ENCODE data around the gene CDR2.

DNA sequence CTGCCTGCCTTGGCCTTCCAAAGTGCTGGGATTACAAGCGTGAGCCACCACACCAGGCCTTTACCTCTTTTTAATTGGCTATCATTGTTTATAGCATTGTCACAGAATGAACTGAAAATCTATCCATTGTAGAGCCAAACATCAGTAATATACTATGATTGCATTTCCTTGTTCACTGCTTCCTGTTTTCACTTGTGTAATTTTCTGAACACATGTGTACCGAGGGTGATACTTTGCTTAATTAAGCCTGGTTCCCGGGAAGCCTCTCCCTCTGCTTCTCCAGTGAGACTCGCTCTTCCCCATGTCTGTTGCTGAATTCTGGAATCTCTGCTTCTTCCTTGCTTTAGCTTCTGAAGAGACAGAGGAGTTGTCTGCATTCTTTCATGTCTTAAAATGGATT lies 44.1 kb downstream of the CDR2 start:
- no peak for TF ChIP-seq CAMTA2 (CRISPR knock-in tag; conservative IDR thresholded peaks at IDR 0.05)
- TF ChIP-seq, protein P1, sequence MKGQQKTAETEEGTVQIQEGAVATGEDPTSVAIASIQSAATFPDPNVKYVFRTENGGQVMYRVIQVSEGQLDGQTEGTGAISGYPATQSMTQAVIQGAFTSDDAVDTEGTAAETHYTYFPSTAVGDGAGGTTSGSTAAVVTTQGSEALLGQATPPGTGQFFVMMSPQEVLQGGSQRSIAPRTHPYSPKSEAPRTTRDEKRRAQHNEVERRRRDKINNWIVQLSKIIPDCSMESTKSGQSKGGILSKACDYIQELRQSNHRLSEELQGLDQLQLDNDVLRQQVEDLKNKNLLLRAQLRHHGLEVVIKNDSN (CRISPR knock-in tag; IDR thresholded peaks at IDR 0.05), result no peak
- TF ChIP-seq, protein P2, sequence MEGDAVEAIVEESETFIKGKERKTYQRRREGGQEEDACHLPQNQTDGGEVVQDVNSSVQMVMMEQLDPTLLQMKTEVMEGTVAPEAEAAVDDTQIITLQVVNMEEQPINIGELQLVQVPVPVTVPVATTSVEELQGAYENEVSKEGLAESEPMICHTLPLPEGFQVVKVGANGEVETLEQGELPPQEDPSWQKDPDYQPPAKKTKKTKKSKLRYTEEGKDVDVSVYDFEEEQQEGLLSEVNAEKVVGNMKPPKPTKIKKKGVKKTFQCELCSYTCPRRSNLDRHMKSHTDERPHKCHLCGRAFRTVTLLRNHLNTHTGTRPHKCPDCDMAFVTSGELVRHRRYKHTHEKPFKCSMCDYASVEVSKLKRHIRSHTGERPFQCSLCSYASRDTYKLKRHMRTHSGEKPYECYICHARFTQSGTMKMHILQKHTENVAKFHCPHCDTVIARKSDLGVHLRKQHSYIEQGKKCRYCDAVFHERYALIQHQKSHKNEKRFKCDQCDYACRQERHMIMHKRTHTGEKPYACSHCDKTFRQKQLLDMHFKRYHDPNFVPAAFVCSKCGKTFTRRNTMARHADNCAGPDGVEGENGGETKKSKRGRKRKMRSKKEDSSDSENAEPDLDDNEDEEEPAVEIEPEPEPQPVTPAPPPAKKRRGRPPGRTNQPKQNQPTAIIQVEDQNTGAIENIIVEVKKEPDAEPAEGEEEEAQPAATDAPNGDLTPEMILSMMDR (IDR thresholded peaks at IDR 0.05 in 2 of 3, conservative IDR thresholded peaks at IDR 0.05 in 1 of 3; ENCODE audit: insufficient read depth in 2 of 3, low read depth in 1 of 3, low read length in 3 of 3), result no peak
- no peak for TF ChIP-seq TRIM28 (IDR thresholded peaks at IDR 0.05)
- no peak for TF ChIP-seq ZNF143 (CRISPR knock-in tag; IDR thresholded peaks at IDR 0.05)
- TF ChIP-seq ZFPM2 (CRISPR knock-in tag; IDR thresholded peaks at IDR 0.05), result no peak
- TF ChIP-seq MEIS2 (IDR thresholded peaks at IDR 0.05; ENCODE audit: partially characterized antibody), result no peak
- TF ChIP-seq GABPA (tag; conservative IDR thresholded peaks at IDR 0.05; ENCODE audit: low read depth), result no peak
- no peak for TF ChIP-seq ARNT (IDR thresholded peaks at IDR 0.05)
- TF ChIP-seq ATF7 (IDR thresholded peaks at IDR 0.05), result no peak
- TF ChIP-seq ZC3H11A (IDR thresholded peaks at IDR 0.05; ENCODE audit: low read depth, low read length), result no peak
- TF ChIP-seq, protein P3, sequence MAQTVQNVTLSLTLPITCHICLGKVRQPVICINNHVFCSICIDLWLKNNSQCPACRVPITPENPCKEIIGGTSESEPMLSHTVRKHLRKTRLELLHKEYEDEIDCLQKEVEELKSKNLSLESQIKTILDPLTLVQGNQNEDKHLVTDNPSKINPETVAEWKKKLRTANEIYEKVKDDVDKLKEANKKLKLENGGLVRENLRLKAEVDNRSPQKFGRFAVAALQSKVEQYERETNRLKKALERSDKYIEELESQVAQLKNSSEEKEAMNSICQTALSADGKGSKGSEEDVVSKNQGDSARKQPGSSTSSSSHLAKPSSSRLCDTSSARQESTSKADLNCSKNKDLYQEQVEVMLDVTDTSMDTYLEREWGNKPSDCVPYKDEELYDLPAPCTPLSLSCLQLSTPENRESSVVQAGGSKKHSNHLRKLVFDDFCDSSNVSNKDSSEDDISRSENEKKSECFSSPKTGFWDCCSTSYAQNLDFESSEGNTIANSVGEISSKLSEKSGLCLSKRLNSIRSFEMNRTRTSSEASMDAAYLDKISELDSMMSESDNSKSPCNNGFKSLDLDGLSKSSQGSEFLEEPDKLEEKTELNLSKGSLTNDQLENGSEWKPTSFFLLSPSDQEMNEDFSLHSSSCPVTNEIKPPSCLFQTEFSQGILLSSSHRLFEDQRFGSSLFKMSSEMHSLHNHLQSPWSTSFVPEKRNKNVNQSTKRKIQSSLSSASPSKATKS (CRISPR knock-in tag; IDR thresholded peaks at IDR 0.05), result no peak
